ENCODE data around the gene CAMK1.

DNA sequence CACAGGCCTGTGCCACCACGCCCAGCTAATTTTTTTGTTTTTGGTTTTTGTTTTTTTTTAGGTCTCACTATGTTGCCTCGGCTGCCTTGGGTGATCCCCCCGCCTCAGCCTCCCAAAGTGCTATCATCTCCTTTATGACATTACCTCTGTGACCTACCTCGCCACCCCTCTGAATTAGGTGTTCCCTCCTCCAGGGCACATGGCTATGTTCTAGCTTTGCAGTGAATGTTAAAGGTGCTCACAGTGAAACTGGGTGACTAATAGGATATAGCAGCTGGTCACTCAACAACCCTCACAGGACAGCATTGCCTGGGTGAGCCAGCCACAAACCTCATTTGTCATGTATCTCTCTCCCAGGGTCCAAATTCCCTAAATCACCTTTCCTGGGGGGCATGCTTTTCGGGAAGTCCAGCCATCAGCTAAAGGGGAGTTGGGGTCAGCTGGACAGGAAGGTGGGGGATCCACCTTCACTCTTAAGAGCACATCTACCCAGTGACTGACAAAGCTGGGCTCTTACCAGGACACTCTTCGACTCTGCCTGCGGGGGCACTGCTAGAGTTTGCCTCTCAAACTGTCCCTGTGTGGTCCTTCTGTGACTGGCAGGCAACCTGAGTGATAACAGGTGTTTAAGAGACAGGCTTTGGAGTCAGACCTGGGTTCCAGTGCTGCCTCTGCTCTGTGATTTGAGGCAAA is 38.7 kb upstream of the CAMK1 start:
- TF ChIP-seq SP1 (CRISPR knock-in tag; IDR thresholded peaks at IDR 0.05), result no peak
- no peak for TF ChIP-seq SPI1 (IDR thresholded peaks at IDR 0.05; ENCODE audit: borderline replicate concordance, low read depth, low read length)
- TF ChIP-seq SUPT5H (IDR thresholded peaks at IDR 0.05), result 0 out of 2 replicates have a peak, but pooled peaks have one; percentile 28
